Measurements from ENCODE around the gene LHFPL6. TPM values are rescaled to one million over a fixed set of nuclear protein-coding genes. Genes with fewer than 3 reads are reported as not detected.

LHFPL6 gene
- total and polyA plus RNA-seq, 8 donors: 50.5 to 113 (median 80.2) TPM

GRCh38 chr13:39444866-39445265, 158.1 kb downstream of the LHFPL6 start:
- DNase-seq (no peak), ATAC-seq (no peak)
- intact Hi-C loops (cut with DNase I): no loop called here
- no peaks in the 10 kb centered on the region for H3K4me1 ChIP-seq
- no peak overlapping the region for H3K4me3 ChIP-seq
- H3K27me3 ChIP-seq: no peaks in the 10 kb centered on the region
- H3K27ac ChIP-seq: no peak overlapping the region
- TF ChIP-seq, protein P1, sequence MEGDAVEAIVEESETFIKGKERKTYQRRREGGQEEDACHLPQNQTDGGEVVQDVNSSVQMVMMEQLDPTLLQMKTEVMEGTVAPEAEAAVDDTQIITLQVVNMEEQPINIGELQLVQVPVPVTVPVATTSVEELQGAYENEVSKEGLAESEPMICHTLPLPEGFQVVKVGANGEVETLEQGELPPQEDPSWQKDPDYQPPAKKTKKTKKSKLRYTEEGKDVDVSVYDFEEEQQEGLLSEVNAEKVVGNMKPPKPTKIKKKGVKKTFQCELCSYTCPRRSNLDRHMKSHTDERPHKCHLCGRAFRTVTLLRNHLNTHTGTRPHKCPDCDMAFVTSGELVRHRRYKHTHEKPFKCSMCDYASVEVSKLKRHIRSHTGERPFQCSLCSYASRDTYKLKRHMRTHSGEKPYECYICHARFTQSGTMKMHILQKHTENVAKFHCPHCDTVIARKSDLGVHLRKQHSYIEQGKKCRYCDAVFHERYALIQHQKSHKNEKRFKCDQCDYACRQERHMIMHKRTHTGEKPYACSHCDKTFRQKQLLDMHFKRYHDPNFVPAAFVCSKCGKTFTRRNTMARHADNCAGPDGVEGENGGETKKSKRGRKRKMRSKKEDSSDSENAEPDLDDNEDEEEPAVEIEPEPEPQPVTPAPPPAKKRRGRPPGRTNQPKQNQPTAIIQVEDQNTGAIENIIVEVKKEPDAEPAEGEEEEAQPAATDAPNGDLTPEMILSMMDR (IDR thresholded peaks at IDR 0.05): no peak
- H3K36me3 ChIP-seq: no peaks in the 10 kb centered on the region
- no peaks in the 10 kb centered on the region for H3K9me3 ChIP-seq

GRCh38 chr13:39433651-39434050, 169.3 kb downstream of the LHFPL6 start:
- H3K4me1 ChIP-seq: no peaks in the 10 kb centered on the region
- peaks cover 0 to 11% of the 10 kb centered on the region in 2 donors for H3K9me3 ChIP-seq
- ATAC-seq: no peak
- no peaks in the 10 kb centered on the region for H3K27me3 ChIP-seq
- no peak for DNase-seq
- intact Hi-C loops (cut with DNase I): no loop called here
- no peak overlapping the region for H3K27ac ChIP-seq
- H3K36me3 ChIP-seq: no peaks in the 10 kb centered on the region
- TF ChIP-seq, protein P1 (IDR thresholded peaks at IDR 0.05): no peak
- no peak overlapping the region for H3K4me3 ChIP-seq

DNA sequence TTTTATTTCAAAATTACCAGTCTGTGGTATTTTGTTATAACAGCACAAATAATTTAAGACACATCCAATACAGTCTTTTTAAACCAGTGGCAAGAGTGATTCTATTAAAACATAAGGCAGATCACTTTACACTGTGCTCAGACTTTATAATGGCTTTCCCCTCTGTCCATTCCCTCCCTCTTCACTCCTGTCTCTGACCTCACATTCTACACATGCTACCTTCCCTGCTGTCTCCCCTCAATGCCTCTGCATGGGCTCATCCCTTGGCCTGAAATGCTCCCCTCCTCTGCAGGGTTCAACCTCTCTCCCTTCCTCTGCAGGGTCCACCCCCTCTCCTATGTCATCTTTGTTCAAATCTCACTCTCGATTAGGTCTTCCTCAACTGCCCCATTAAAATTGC, 170.8 kb downstream of the LHFPL6 start:
- Histone ChIP-seq H3K9me3 (peaks cover 0 to 2% of the 10 kb centered on the region in 2 donors), H3K27me3 (no peaks in the 10 kb centered on the region), H3K27ac (no peak overlapping the region), H3K36me3 (no peaks in the 10 kb centered on the region), H3K4me1 (no peaks in the 10 kb centered on the region), H3K4me3 (no peak overlapping the region)
- intact Hi-C loops (cut with DNase I): no loop called here
- TF ChIP-seq, protein P1 (IDR thresholded peaks at IDR 0.05): no peak
- ATAC-seq: no peak
- DNase-seq: no peak

DNA sequence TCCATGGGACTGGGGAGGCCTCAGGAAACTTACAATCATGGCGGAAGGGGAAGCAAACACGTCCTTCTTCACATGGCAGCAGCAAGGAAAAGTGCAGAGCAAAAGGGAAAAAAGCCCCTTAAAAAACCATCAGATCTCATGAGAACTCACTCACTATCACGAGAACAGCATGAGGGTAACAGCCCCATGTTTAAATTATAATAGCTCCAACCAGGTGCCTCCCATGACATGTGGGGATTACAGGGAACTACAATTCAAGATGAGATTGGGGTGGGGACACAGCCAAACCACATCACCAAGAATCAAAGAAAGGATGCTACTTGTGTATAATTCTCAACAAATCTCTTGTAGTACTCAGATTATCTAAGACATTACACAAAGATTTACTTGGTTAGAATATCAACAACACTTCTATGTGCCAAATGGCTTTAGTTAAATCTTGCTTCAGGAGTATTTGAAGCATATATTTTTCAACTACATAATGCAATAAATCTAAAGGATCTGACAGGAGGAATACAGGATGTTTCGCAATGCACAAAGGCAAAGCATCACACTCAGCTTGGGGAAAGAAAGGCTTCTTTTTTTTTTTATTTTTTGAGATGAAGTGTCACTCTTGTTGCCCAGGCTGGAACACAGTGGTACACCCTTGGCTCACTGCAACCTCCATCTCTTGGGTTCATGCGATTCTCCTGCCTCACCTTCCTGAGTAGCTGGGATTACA, 180.0 kb downstream of the LHFPL6 start:
- intact Hi-C loops (cut with DNase I): no loop called here
- Histone ChIP-seq H3K36me3 (no peaks in the 10 kb centered on the region), H3K27ac (no peak overlapping the region), H3K4me3 (no peak overlapping the region), H3K9me3 (no peaks in the 10 kb centered on the region), H3K27me3 (no peaks in the 10 kb centered on the region), H3K4me1 (no peaks in the 10 kb centered on the region)
- ATAC-seq: no peak
- DNase-seq: no peak
- TF ChIP-seq, protein P1 (IDR thresholded peaks at IDR 0.05): no peak

DNA sequence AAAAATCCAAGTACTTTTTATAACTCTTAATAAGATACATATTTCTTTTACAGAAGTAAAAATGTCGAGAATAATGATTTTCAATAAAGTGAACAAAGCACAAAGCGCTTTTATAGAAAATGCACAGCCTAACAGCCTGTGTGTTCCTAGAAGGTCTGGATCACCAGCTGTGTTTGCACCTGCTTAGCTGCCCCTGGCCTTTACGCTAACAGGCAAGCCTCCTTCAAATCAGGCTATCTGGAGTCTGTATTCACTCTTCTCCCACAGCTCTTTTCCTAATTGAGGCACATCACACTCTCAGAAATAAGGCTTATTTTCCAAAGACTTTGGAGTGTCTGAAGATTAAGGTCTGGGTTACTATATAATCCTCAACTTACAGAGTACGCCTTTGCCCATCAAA, 183.1 kb downstream of the LHFPL6 start:
- intact Hi-C loops (cut with DNase I): loop anchor here in 1 of 2 donors (10.0 kb wide), 1 partner anchor 195 kb away; no protein-coding TSS in a partner anchor
- Histone ChIP-seq H3K27ac (no peak overlapping the region), H3K4me1 (peaks cover 0 to 7% of the 10 kb centered on the region in 2 donors), H3K27me3 (no peaks in the 10 kb centered on the region), H3K36me3 (no peaks in the 10 kb centered on the region), H3K9me3 (no peaks in the 10 kb centered on the region), H3K4me3 (no peak overlapping the region)
- TF ChIP-seq, protein P1 (IDR thresholded peaks at IDR 0.05): no peak
- ATAC-seq: no peak
- DNase-seq: no peak
